Mononuclear cell (primary cell): ENCODE data around the gene MEAF6. TPM values are rescaled to one million over a fixed set of nuclear protein-coding genes. Genes with fewer than 3 reads are reported as not detected.
"Not testable (repeated sequence)": the region's sequence is repeated elsewhere in the genome, so short reads cannot be mapped to it uniquely, and the experiment has no call there.

Experiments
- H3K27me3 ChIP-seq: 2 replicates; pipeline ENCODE4 v1.6.0; 2011; ENCODE audit warnings: low read length, control low read depth; ENCODE audit not compliant: insufficient read depth
- H3K4me1 ChIP-seq: 2 replicates; pipeline ENCODE4 v1.5.1; 2011; ENCODE audit warnings: mild to moderate bottlenecking, low read length, control low read depth; ENCODE audit not compliant: insufficient read depth
- H3K4me3 ChIP-seq: 2 replicates; pipeline ENCODE4 v1.5.1; 2011; ENCODE audit warnings: mild to moderate bottlenecking, low read length, moderate library complexity
- H3K9me3 ChIP-seq: 2 replicates; pipeline ENCODE4 v1.5.1; 2011; ENCODE audit warnings: low read depth, mild to moderate bottlenecking, control low read depth, low read length
- total RNA-seq: library from RNA; depleted of rRNA; stranded (reverse); fragments of >200 nt; gene quantifications from one replicate; pipeline ENCODE4 v1.2.3, GENCODE V29; 2012

The MEAF6 gene
- total RNA-seq, 1 donor, result 65.3 TPM

DNA sequence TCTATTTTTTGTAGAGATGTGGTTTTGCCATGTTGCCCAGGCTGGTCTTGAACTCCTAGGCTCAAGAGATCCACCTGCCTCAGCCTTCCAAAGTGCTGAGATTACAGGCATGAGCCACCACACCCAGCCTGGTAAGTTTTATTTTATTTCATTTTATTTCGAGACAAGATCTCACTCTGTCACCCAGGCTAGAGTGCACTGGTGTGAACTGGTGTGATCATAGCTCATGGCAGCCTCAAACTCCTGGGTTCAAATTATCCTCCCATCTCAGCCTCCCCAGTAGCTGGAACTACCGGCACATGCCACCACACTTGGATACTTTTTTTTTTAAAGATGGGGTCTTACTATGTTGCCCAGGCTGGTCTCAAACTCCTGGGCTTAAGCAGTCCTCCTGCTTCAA is 11.8 kb downstream of the MEAF6 start:
- not testable (repeated sequence) for H3K4me1 ChIP-seq, H3K4me3 ChIP-seq, H3K9me3 ChIP-seq, H3K27me3 ChIP-seq

DNA sequence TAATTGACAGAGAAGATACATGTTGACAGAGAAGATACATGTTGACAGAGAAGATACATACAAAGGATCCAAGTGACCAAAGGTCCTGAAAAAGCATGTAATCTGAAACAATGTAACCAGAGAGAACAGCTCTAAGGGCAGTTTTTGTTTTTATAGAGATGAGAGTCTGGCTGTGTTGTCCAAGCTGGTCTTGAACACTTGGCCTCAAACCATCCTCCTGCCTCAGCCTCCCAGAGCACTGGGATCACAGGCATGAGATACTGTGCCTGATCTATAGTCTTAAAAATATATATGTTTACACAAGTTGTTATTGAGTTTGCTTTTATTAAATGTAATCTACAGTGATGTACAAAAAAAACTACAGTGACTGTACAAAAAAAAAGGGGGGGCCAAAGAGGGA is 12.5 kb downstream of the MEAF6 start:
- no peaks in the 10 kb centered on the region for H3K9me3 ChIP-seq
- no peaks in the 10 kb centered on the region for H3K4me1 ChIP-seq

DNA sequence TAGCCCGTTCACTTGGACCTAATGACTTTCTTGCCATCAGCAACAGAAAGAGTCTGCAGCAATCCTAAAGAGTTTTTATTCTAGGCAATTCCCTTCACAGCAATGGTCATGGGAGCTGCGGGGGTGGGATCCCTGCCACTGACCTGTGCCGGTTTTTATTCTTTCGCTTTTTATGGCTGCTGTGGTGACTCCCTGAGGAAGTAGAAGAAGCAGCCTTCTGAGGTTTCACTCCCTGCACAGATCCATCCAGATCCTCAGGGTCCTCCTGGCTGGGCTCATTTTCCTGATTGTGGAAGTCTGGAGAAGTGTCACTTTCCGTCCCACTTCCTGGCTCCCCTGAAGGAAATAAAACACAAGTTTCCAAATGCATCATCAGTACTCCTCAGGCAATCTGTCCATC is 12.9 kb downstream of the MEAF6 start:
- H3K9me3 ChIP-seq, result no peaks in the 10 kb centered on the region
- no peaks in the 10 kb centered on the region for H3K27me3 ChIP-seq
- no peak overlapping the region for H3K4me3 ChIP-seq
- no peaks in the 10 kb centered on the region for H3K4me1 ChIP-seq

More for the DNA sequence above, 12.5 kb downstream of the MEAF6 start:
- Histone ChIP-seq H3K27me3 (no peaks in the 10 kb centered on the region), H3K4me3 (no peak overlapping the region)

DNA sequence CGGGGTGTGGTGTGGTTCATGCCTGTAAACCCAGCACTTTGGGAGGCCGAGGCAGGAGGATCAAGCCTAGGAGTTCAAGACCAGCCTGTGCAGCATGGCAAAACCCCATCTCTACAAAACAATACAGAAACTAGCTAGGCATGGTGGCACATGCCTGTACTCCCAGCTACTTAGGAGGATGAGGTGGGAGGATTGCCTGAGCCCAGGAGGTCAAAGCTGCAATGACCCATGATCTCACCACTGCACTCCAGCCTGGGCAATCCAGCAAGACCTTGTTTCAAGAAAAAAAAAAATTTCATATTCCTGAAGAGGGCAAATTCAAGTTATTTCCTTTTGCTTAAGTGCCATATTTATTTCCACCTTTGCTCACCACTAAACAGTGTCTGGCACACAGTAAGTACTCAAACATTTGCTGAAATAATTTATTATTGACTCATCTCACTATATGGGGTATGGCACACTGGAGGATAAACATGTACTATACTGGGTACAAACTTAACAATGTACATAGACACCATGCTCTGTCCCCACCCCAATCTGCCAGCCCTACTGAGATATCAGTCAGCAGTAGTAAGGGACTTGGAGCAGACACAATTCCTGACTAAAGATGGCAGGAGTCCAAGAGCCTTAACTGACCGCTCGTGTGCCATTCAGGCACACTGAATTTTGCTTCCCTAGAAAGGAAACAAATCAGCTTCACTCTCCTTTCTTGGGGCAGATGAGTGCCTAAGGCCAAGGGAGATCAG is 15.5 kb downstream of the MEAF6 start:
- H3K27me3 ChIP-seq, result no peaks in the 10 kb centered on the region
- H3K9me3 ChIP-seq, result no peaks in the 10 kb centered on the region
- no peak overlapping the region for H3K4me3 ChIP-seq
- H3K4me1 ChIP-seq, result no peaks in the 10 kb centered on the region

DNA sequence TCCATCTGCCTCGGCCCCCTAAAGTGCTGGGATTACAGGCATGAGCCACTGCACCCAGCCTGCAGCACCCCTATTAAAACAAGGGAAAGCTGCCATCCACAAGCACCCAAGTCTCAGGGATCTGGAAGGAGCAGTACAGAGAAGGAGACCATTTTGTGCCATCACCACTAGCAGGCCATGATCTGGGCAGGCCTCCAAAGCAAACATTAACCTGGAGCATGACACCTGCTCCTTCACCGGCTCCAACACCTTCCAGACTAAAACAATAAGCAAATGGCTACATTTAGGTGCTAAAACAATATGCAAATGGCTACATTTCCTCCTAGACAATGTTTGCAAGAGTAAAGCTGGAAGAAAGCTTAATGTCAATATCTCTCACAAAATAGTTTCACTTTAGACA is 16.7 kb downstream of the MEAF6 start:
- Histone ChIP-seq H3K4me1 (no peaks in the 10 kb centered on the region), H3K4me3 (no peak overlapping the region), H3K27me3 (no peaks in the 10 kb centered on the region), H3K9me3 (no peaks in the 10 kb centered on the region)

DNA sequence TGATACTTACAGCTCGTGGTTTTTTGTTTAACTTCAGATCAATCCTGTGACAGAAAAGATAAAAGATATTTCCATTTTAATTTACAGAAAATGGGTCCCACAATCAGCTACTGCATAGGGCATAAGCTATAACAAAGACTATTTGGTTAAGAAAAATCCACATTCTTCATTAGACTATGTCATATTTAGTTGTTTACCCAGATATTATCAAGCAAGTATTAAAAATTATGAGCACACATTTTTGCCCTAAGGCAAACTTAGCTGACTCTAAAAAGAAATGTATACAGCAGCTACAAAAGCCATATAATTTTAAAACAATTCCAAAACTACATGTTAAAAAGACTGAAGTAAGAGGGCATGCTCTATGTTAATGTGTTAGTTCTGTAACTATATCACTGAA is 18.7 kb downstream of the MEAF6 start:
- Histone ChIP-seq H3K27me3 (no peaks in the 10 kb centered on the region), H3K9me3 (no peaks in the 10 kb centered on the region), H3K4me1 (no peaks in the 10 kb centered on the region), H3K4me3 (no peak overlapping the region)

DNA sequence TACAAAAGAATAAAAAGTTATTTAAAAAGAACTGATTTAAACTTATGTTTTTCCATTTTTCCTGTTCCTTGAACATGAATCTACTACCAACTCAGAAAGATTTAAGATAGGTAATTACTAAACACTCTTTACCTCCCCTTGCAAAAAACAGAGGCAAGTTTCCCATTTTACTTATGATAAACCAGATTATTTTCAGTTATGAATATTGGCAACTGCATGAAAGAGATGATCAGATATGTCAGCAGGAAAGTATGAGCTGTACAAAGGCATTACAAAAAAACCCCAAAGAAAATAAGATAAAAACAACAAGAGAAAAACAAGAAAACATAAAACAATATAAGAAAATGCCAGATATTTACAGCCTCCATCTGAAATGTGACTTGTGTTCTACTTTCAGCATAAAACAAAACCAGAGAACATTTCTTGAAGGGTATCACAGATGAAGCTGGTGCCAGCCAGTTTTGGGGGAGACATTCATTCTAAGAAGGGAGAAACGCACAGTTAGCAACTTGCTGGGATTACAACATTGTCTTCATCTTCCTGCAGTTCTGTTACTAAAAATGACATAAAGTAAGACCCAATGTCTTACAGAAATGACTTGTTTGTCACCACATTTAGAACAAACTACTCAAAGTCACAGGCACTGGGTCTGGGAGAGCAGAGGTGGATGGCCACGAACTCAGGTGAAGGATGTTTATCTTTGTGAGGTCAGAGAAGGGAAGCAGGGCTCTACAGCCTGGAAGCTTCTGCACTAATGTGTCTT is 21.0 kb downstream of the MEAF6 start:
- H3K4me3 ChIP-seq, result no peak overlapping the region
- H3K9me3 ChIP-seq, result no peaks in the 10 kb centered on the region
- H3K27me3 ChIP-seq, result no peaks in the 10 kb centered on the region
- no peaks in the 10 kb centered on the region for H3K4me1 ChIP-seq

DNA sequence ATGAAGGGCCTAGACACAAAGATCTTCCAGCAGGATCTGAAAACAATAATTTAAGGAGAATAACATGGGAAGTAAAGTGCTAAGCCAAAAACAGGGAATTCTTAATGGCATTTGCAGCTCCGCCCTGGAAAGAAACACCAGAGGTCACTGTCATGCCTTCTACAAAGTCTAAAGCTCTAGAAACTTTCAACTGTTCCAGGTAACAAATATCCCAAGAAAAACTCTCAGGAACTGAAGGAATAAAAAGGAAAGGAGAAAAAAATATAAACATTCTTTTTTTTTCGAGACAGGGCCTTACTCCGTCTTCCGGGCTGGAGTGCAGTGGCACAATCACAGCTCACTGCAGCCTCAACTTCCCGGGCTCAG is 27.0 kb downstream of the MEAF6 start:
- Histone ChIP-seq H3K9me3 (no peaks in the 10 kb centered on the region), H3K4me3 (no peak overlapping the region), H3K4me1 (peaks cover 24% of the 10 kb centered on the region), H3K27me3 (no peaks in the 10 kb centered on the region)

DNA sequence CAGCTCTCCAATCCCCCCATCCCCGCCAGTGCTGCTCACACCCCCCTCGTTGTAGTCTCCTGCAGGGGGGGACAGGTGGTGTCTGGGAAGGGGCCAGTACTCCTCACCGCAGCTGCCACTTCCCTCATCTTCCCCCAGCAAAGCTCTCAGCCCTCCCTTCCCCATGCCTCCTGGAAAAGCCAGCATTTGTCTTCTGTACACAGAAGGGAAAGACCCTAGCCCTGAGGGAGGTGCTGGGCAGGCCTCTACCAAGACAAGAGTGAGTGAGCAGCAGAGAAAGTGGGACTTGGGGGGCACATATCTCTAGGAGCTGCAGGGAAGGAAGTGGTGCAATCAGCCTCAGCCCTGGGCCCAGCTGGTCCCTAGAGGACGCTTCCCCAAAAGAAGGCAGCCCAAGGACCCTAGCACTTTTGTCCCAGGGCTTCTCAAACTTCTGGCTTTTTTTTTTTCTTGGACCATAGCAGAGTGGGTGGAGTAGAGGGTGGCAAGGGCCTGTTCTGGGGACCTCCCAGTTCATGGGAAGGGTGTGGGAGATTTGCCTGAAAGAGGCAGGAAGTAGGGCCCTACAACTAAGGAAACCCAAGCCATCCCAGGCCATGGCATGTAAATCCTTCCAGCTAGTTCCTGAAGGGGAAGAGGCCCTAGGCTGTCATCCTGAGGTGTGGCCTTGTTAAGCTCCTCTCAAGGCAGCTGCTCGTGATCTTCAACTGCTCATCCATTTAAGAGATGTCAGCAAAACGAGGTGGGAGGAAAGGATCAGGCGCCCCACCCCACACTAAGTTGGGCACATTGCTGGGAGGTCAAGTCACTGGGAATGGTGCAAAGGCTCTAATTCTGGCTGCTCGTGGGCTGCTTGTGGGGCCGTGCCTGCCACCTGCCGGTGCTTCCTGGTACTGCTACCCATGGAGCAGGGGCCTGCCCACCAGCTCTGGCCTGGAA is 27.6 kb downstream of the MEAF6 start:
- no peaks in the 10 kb centered on the region for H3K27me3 ChIP-seq
- H3K4me3 ChIP-seq, result no peak overlapping the region
- H3K9me3 ChIP-seq, result no peaks in the 10 kb centered on the region
- peaks cover 24% of the 10 kb centered on the region for H3K4me1 ChIP-seq

DNA sequence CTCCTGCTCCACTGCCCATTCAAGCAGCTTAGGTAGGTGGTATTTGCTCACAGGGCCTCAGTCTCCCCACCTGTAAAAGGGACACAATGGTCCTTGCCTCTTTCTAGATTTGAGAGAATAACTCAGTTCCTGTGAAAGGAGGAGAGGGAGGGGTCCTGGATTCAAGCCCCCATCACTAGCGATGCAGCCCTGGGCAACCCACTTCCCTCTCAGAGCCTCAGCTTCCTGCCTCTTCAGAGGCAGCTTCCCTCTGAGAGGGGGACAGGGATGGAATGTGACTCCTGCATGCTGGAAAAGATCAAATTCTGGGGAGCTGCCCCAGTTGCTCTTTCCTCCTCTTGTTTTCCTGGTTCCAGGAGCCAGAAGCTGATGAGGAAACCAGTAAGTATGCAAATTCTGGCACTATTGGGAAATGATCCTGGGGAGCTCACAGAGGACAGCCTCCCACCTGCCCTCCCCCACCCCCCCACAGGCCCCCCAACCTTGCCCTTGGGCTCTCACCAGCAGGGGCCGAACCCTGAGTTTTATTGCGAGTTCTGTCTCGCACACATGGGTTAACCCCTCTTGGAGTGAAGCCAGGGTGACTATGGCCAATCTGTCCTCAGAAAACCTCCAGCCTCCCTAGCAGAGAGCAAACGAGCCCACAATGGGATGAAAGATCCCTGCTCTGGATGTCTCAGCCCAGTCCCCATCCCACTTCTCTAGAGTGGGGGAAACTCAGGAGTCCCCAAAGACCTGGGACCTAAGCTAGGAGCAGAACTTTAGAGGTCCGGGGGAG is 28.5 kb downstream of the MEAF6 start:
- Histone ChIP-seq H3K4me1 (peaks cover 28% of the 10 kb centered on the region), H3K4me3 (no peak overlapping the region), H3K9me3 (no peaks in the 10 kb centered on the region), H3K27me3 (no peaks in the 10 kb centered on the region)

DNA sequence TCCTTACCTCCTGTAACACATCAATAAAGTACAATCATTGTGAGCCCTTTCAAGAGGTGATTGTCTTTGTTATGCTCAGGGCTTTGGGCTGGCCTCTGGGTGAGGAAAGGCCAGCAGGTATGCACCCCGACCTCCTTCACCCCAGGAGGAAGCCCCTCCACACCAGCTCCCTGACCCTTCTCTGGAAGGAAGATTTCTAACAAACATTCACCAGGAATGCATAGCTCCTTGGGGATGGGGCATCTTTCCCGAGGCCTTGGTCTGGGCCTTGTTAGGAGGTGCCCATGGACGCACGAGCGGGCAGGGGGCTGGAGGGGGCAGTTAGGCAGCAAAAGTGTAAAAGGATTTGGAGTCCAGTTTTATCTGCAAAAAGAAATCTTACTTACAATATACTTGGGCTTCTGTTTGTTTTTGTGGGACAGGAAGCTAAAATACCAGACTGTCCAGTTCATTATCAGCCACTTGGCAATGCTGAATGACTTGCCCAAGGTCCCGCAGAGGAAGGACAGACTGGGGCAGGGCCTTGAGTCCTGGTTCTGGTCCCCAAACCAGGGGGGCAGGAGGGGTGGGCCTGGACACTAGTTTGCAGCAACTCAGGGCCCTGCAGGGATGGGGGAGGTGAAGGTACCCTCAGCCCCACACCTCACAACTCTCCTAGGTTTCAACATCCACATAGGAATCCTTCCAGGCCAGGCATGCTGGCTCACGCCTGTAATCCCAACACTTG is 30.1 kb downstream of the MEAF6 start:
- peaks cover 43% of the 10 kb centered on the region for H3K4me1 ChIP-seq
- no peaks in the 10 kb centered on the region for H3K9me3 ChIP-seq
- H3K27me3 ChIP-seq, result no peaks in the 10 kb centered on the region
- no peak overlapping the region for H3K4me3 ChIP-seq

DNA sequence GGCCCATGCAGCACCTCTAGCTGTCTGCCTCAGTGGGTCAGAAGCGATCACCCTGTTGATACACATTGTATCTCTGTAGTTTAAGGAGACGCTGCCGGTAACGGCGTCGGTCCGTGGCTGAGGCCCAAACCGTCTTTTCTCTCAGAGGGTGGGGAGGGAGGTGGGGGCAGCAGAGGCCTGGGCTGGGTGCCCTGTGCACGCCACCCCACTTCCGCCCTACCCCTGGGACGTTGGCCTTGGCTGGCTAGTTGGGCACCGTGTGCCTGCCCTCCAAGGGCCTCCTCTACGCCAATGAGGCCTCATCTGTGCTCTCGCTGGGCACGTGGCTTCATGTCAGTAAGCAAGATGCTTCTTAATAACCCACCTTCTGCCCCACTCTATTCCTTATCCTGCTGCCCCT is 30.8 kb downstream of the MEAF6 start:
- H3K9me3 ChIP-seq, result no peaks in the 10 kb centered on the region
- H3K27me3 ChIP-seq, result no peaks in the 10 kb centered on the region
- H3K4me3 ChIP-seq, result no peak overlapping the region
- peaks cover 50% of the 10 kb centered on the region for H3K4me1 ChIP-seq

DNA sequence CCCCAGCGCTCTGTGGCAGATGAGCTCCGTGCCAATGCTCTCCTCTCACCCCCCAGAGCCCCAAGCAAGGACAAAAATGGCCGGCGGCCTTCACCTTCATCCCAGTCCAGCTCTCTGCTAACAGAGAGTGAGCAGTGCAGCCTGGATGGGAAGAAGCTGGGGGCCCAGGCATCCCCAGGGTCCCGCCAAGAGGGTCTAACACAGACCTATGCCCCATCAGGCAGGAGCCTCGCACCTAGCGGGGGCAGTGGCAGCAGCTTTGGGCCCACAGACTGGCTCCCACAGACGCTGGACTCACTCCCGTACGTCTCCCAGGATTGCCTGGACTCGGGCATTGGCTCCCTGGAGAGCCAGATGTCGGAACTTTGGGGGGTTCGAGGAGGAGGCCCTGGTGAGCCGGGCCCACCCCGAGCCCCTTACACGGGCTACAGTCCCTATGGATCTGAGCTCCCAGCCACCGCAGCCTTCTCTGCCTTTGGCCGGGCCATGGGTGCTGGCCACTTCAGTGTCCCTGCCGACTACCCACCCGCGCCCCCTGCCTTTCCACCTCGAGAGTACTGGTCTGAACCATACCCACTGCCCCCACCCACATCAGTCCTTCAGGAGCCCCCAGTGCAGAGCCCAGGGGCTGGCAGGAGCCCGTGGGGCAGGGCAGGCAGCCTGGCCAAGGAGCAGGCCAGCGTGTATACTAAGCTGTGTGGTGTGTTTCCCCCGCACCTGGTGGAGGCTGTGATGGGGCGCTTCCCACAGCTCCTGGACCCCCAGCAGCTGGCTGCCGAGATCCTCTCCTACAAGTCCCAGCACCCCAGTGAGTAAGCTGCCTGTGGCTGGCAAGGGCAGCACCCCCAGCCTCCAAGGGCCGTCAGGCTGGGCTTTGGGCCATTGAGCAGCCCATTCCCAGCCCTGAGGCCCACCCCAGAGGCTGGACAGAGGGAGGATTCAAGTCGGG is 31.5 kb downstream of the MEAF6 start:
- Histone ChIP-seq H3K27me3 (no peaks in the 10 kb centered on the region), H3K4me1 (peaks cover 58% of the 10 kb centered on the region), H3K4me3 (no peak overlapping the region), H3K9me3 (no peaks in the 10 kb centered on the region)
